LNCAP (cell line): ENCODE data around the gene SLC37A3.

Source experiments
- CTCF ChIP-seq: fragments of 450-650 bp; IDR thresholded peaks from 2 replicates; pipeline ENCODE4 v1.5.1; 2017; ENCODE audit warnings: mild to moderate bottlenecking

The SLC37A3 gene

GRCh38 chr7:140349144-140349771, 49.1 kb downstream of the SLC37A3 start:
- TF ChIP-seq CTCF = no peak

GRCh38 chr7:140348161-140348849, 50.0 kb downstream of the SLC37A3 start:
- no peak for TF ChIP-seq CTCF

- TF ChIP-seq CTCF = no peak
Observed at GRCh38 chr7:140347218-140347617, 51.1 kb downstream of the SLC37A3 start.

GRCh38 chr7:140345426-140345825, 52.9 kb downstream of the SLC37A3 start:
- TF ChIP-seq CTCF = no peak

- TF ChIP-seq CTCF = peak; percentile 39
Observed at GRCh38 chr7:140342727-140343514, 55.4 kb downstream of the SLC37A3 start.

GRCh38 chr7:140334341-140335057, 63.8 kb downstream of the SLC37A3 start:
- no peak for TF ChIP-seq CTCF

GRCh38 chr7:140333686-140334085, 64.6 kb downstream of the SLC37A3 start:
- TF ChIP-seq CTCF = no peak
